ENCODE results near the gene PTPRCAP.
"Not testable (repeated sequence)": the region's sequence is repeated elsewhere in the genome, so short reads cannot be mapped to it uniquely, and the experiment has no call there.

PTPRCAP gene

DNA sequence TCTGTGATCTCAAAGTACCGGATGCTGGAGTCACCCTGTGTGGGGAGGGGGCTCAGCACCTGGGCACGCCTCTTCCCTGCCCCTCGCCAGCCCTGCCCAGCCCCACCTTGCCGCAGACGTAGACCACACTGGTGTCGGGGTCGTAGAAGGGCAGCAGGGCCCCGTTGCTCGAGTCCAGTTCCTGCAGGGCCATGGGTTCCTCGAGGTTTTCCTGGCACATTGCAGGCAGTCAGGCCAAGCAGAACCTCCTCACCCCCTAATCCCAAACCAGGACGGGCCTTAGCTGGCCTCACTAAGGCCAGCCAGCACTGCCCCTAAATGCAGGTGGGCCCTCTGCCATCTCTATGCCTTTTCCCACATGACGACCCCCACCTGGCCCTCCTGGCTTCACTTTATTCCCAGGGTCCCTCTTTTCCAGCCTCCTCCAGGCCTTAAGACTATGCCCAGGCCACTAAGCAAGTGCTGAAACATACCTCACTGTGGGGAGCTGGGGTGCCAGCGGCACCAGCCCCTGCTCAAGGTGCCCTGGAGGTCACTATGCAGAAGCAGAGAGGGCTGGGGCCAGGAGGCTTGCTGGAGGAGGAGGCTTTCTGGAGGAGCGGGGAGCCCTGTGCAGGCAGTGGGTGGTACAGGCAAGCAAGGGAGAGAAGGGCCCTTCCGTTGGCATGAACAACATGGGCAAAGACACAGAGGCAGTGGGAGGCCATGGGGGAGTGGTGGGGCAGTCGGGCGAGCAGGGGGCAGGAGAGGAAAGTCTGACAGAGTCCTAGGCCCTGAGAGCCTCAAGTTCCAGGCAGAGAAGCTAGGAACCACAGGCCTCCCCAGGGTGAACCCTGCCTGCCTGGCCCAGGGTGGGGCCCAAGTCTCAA lies 3.0 kb upstream of the PTPRCAP start:
- peak; percentile 32 for DNase-seq

DNA sequence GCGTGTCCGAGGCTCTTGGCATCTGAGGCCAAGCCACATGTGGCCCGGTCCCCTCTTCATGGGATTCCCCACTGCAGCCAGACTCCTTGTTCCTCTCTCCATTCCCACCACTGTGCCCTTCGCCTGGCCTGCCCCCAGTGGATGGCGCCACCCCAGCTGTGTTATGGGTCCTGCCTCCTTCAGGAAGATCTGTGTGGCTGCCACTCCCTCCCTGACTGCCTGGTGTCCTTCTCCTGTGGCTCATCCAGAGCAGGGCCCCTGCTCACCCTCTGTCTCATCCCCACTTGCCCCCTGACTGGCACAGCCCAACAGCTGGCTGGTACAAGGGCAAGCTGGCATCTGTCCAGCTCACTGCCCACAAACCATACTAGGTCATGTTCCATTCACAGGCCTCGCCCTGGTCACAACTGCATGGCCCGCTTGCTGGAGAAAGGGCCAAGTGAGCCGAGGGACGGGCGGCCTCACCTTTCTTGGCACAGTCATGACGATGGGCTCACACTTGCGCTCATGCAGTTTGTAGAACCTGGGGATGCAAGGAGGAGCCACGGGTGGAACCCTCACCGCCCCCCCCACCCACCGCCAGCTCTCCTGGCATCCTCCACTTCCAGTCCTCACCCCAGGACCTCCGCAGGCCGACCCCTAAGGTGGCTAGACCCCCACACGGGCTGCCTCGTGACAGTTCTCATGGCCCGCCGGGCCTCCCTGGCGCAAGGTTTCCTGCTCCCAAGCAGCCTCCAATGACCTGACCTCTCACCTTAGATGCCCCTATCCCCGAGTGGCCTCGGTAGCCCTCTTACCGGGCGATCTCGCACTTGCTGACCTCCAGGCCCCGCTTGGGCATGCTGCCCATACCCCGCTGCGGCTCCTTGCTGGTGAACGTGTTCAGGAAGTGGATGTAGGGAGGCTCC lies 2.1 kb upstream of the PTPRCAP start:
- peak; percentile 76 for DNase-seq

DNA sequence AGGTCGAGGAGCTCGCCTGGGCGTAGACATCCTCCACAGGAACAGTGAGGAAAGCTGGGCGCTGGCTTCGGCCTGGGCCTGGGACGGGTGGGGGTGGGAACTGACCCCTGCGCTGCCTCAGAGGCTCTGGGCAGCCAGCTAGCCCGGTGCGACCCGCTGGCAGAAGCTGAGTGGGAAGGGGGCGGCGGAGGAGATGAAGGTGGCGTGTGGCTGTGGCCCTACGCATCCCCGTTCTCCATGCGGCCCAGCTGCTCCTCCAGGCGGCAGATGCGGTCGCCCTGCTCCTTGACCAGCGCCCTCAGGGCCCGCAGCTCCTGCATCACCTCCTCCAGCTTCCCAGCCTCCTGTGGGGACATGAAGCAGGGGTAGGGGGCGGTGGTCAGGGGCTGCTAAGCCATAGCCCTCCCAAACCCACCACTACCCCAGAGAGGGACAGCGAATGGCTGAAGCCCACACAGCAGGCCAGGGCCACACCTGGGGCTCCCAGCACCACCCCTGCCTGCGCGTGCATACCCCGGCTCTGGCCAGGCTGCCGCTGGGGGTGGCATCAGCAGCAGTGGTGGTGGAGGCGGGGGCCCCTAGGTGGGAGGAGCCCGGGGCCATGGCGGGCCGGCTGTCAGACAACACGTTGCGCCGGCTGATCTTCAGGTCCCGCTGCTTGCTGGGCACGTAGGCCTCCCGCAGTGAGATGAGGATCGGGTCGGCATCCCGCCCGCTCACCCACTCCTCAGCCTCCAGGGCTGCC lies 848 bp upstream of the PTPRCAP start:
- DNase-seq = no peak

DNA sequence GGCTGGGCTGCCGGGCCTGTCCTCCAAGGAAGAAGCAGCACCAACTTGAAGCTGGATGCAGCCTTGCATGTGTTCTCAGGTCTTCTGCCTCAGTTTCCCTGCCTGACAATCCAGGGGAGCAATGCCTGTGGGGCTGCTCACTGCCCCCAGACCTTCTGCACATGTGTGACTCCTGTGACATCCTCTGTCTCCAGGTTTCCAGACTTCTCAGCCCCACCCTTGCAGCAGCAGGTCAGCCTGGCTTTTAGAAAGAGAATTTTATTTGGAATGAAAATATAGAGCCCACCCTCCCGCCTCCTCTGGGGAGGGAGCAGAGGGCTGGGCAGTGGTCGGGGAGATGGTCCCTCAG lies 301 bp upstream of the PTPRCAP start:
- no peak for DNase-seq

DNA sequence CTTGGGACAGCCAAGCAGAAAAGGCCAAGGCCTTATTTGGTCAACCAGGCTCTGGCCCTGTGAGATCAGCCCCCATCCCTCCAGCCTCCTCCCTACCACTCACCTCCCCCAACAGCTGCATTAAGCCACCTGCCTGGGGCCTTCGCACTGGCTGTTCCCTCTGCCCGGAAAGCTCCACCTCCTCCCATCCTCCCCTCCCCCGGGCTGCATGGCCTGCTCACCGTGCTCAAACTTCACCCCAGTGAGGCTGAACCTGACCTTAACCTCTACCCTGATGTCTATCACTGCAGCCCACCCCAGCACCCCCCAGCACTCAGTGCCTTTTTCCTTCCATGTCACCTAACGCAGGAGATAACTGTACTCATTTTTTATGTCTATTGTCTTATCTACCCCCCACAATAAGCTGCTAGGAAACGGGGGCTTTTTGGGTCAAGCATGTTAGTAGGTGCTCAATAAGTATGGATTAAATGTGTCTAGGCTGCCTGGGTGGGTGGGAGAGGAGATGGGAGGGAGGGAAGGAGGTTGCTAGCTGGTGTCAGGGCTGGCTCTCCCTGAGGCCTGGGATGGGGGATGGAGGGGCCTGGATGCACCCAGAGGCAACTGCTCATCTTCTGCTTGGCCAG lies 912 bp downstream of the PTPRCAP start:
- peak; percentile 82 for DNase-seq

DNA sequence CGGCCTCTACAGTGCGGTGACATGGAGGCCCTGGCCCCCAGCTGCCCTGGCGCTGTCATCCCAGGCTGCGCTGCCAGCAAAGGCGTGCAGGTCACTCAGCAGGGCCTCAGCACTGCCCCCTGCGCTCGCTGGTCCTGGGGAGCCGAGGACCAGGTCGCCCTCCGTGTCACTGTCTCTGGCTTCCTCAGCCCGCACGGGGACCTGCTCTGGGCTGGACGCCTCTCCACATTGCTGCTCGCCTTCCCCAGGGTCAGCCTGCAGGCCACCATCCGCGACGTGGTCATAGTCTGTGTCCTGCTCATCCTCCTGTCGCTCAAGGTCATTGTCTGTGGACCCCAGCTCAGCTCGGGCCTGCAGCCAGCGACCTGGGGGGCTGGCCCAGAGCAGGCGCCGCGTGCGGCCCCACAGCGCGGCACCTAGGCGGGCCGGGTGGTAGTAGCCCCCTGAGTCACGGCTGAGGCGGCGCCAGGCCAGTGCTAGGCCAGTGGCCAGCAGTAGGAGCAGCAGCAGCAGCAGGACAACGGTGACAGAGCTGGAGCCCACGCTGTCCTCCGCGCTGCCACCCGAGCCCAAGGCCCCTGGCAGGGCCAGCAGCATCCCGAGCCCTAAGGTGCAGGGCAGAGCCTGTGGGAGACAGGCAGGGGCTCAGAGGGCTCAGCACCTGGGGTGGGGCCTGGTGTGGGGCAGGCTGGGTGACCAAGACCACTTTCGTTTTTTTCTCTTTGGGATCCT lies 1.6 kb downstream of the PTPRCAP start:
- no peak for DNase-seq

DNA sequence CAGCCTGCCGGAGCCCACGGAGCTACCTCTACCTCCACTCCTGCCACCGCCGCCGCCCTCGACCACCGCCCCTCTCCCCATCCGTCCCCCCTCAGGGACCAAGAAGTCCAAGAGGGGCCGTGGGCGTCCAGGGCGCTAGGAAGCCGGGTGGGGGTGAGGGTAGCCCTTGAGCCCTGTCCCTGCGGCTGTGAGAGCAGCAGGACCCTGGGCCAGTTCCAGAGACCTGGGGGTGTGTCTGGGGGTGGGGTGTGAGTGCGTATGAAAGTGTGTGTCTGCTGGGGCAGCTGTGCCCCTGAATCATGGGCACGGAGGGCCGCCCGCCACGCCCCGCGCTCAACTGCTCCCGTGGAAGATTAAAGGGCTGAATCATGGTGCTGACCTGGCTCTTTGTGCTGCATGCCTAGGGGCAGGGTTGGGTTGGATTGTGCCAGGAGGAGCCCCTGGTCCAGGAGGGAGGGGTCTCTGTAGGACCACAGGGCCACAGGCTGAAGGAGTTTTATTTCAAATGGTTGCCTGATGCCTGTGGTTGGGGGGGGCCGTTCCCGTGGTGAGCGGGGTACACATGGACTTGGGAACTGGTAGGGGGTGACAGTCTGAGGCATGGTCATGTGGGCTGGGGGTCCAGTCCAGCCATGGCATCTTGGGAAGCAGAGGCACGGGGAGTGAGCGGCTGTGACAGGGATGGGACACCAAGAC lies 2.3 kb downstream of the PTPRCAP start:
- peak; percentile 45 for DNase-seq

DNA sequence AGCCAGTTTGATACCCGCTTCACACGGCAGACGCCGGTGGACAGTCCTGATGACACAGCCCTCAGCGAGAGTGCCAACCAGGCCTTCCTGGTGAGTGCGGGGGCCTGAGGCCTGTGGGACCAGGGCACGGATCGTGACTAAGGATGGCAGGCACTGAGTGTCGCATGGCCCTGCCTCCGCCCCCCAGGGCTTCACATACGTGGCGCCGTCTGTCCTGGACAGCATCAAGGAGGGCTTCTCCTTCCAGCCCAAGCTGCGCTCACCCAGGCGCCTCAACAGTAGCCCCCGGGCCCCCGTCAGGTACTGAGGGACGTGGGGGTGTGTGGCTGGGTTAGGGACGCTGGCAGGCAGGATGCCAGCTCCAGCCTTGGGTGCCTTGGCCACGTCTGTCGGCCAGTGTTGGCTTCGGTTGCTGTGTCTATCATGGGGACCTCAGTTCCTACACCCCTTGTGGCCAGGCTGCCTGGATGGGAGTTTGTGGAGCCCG lies 3.0 kb downstream of the PTPRCAP start:
- DNase-seq = no peak

DNA sequence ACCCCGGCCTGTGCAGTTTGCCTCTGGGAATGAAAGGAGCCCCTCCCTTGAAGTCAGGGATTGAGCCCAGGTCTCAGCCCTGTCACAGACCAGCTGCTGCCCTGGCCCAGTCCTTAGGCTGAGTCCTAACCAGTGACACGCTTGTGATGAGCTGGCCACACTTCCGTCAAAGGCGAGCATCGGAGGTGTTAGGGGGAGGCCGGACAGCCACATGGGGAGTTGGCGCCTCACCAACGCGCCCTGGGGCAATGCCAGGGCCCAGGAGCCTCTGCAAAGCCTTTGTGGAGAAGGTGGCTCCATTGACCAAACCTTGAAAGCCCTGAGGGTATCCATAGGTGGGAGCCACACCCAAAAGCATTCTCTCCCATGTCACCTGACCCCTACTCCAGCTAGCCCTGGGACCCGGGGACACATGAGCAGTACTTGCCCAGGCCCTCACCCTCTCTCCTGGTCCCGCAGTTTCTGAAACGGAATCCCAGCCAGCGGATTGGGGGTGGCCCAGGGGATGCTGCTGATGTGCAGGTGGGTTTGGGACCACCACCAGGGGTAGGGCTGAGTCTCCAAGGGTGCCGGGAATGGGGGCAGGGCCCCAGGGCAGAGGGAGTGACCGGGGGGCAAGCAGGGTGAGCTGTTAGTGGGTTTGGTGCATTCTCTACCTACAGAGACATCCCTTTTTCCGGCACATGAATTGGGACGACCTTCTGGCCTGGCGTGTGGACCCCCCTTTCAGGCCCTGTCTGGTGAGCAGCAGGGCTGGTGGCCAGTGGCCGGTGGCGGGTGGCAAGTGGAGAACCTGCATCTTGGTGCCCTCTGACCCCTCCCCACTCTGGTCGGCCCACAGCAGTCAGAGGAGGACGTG lies 3.7 kb downstream of the PTPRCAP start:
- DNase-seq = no peak

DNA sequence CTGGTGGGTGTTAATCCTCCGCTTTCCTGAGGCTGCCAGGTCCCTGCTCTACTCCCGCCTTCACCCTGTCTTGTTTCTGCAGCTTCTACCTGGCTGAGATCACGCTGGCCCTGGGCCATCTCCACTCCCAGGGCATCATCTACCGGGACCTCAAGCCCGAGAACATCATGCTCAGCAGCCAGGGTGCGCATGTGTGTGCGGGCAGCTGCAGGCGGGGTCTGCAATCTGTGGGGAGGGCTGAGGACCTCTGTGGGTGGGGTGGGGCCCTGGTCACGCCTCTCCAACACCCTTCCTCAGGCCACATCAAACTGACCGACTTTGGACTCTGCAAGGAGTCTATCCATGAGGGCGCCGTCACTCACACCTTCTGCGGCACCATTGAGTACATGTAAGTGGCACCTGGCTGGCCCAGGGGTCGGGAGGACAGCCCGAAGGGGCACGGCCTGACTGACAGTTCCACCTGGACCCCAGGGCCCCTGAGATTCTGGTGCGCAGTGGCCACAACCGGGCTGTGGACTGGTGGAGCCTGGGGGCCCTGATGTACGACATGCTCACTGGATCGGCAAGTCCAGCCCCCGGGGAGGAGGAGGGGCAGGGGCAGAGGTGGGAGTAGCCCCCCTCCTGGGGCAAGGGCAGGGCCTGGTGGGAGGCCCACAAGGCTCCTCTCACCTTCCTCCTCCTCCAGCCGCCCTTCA lies 4.7 kb downstream of the PTPRCAP start:
- no peak for DNase-seq

DNA sequence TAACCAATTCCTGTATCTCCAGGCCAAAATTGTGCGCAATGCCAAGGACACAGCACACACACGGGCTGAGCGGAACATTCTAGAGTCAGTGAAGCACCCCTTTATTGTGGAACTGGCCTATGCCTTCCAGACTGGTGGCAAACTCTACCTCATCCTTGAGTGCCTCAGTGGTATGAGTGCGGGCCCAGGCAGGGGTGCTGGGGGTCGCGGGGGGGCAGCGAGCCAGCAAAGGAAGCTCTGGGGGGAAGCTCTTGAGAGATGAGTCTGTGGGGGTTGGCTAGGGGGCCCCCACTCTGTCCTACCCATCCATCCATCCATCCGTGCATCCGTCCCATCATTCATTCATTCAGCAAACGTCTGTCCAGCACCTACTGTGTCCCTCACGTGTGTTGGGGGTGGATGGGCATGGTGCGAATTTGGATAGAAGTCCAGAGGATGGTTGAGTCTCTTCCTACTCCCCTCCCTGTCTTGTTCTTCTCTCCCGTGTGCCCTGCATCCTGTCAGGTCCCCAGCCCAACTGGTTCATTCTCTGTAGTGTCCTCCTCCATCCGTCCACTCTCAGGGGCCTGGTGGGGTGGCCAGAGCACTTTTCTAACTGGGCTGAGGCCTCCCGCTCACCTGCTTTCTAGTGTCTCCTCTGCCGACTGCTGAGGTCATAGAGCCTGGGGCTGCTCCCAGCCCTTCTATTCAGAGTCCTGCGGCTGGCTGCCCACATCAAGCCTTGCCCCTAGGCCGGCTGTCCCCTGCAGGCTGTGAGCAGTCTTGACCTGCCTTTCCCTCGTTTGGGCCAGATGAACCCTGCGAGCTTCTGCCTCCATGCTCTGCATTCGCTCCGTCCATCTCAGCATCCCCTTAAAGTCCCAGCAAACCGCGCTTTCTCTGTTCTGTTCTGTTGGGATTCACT lies 5.9 kb downstream of the PTPRCAP start:
- DNase-seq = no peak

DNA sequence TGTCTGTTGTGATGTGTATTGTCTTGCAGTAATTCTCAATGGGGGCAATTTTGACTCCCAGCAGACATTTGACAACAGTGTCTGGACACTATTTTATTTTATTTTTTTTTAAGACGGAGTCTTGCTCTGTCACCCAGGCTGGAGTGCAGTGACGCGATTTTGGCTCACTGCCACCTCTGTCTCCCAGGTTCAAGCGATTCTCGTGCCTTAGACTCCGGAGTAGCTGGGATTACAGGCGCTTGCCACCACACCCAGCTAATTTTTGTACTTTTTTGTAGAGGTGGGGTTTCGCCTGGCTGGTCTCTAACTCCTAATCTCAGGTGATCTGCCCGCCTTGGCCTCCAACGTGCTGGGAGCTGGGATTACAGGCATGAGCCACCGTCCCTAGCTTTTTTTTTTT lies 7.8 kb downstream of the PTPRCAP start:
- no peak for DNase-seq

DNA sequence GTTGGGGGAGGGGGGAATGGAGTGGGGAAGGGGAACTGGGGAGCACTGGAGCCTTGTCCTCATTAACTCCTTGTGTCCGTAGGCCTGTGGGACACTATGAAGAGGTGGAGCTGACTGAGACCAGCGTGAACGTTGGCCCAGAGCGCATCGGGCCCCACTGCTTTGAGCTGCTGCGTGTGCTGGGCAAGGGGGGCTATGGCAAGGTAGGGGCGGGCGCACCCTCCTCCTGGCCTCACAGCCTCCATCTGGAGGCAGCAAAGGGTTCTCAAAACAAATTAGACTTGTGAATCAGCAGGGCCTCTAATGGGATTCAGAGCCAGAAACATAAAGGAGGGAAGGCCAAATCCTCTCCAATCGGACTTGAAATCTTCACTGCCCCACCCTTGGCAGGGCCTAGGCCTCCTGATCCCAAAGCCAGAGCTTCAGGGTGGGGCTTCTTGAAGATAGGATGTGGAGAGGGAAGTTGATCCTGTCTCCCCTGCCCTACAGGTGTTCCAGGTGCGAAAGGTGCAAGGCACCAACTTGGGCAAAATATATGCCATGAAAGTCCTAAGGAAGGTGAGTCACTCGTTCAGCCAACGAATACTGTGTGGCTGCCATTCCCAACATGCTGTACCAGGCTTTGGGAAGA lies 8.3 kb downstream of the PTPRCAP start:
- peak; percentile 29 for DNase-seq

DNA sequence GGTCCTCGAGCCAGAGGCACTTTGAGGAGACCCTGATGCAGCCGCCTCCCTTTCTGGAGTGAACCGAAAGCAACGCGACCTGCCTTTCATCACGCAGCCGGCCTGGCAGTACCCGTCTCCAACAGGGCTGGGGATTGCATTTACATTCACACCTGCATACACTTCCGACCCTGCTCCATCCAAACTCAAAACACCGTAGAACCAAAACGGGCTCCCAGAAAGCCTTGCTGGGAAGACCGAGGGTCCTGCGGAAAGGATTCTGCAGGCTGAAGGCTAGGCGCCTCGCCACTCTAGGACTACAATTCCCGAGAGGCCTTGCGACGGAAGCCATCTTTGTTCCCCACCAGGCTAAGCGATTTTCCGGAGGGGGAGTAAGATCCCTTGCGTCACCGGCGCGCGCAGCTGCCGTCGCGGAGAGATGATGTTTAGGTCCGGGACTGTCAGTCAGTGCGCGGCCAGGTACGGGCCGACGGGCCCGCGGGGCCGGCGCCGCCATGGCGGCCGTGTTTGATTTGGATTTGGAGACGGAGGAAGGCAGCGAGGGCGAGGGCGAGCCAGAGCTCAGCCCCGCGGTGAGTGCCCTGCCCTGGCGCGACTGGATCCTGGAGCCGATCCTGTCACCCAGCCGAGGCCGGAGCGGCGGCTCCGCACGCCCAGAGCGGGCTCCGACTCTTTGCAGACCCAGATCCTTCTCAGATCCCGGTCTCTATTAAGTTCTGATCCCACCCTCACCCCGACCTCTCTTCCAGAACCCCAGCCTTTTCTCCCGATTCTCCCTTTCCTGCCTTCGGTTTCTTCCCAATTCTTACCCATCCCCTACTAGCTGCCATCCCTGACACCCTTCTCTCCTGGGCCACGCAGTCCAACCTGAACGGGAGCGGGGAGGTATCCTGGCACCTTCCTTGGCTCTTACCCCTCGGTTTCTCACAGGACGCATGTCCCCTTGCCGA lies 9.2 kb downstream of the PTPRCAP start, which contains the start of gene RPS6KB2:
RPS6KB2 (plus strand) TSS at position 443 of the 950 bp plus-strand sequence; CDS start at position 495, 52 bp downstream.
- peak; percentile 98 for DNase-seq

DNA sequence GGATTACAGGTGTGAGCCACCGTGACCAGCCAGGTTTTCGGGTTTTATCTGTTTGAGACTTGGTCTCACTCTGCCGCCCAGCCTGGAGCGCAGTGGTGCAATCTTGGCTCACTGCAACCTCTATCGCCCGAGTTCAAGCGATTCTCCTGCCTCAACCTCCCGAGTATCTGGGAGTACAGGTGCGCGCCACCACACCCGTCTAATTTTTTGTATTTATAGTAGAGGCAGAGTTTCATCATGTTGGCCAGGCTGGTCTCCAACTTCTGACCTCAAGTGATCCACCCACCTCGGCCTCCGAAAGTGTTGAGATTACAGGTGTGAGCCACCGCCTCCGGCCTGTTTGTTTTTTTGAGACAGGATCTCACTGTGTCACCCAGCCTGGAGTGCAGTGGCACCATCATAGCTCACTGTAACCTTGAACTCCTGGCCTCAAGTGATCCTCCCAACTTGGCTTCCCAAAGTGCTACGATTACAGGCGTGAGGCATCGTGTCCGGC lies 10.1 kb downstream of the PTPRCAP start:
- DNase-seq = not testable (repeated sequence)

DNA sequence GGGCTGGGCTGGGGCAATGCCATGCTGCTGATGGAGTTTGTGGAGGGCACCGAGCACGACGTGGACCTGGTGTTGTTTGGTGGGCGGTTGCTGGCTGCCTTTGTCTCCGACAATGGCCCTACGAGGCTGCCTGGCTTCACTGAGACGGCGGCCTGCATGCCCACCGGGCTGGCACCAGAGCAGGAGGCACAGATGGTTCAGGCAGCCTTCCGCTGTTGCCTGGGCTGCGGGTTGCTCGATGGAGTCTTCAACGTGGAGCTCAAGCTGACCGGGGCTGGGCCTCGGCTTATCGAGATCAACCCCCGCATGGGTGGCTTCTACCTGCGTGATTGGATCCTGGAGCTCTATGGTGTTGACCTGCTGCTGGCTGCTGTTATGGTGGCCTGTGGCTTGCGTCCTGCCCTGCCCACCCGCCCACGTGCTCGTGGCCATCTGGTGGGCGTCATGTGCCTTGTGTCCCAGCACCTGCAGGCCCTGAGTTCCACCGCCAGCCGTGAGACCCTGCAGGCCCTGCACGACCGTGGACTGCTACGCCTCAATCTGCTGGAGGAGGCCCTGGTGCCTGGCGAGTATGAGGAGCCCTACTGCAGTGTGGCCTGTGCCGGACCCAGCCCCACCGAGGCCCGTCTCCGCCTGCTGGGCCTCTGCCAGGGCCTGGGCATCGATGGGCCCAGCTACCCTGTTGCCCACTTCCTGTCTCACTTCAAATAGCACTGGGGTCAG lies 13.4 kb downstream of the PTPRCAP start:
- DNase-seq = no peak
